Measurements from ENCODE around the gene EDN1. TPM values are rescaled to one million over a fixed set of nuclear protein-coding genes. Genes with fewer than 3 reads are reported as not detected.

EDN1 gene
- polyA plus RNA-seq, 1 donor (not counting 4 experiments of a cell fraction or from before 2014, with no cell fraction given): 17.2 TPM

- peak overlapping the region; percentile 44 for H2AFZ ChIP-seq (ENCODE audit: control insufficient read depth, low read length)
- peaks cover 24% of the 10 kb centered on the region for H3K4me1 ChIP-seq (ENCODE audit: control insufficient read depth, extremely low read depth, insufficient read depth, low read length)
- no peaks in the 10 kb centered on the region for H3K9me1 ChIP-seq (ENCODE audit: control insufficient read depth, extremely low read depth, insufficient read depth, low read length)
- DNase-seq (ENCODE audit: low read depth, low spot score) (no peak), FAIRE-seq (peak; percentile 73)
- no peaks in the 10 kb centered on the region for H4K20me1 ChIP-seq (ENCODE audit: control insufficient read depth, extremely low read depth, insufficient read depth, low read length)
- TF ChIP-seq EZH2 (IDR thresholded peaks at IDR 0.05; ENCODE audit: low read length) (no peak), CTCF (optimal IDR thresholded peaks at IDR 0.05 in 1 of 3, IDR thresholded peaks at IDR 0.05 in 1 of 3, conservative IDR thresholded peaks at IDR 0.05 in 1 of 3; ENCODE audit: extremely low read depth in 1 of 3, insufficient read depth in 2 of 3, low read length in 3 of 3) (no peak)
- H3K36me3 ChIP-seq (ENCODE audit: control insufficient read depth in 2 of 2, extremely low read depth in 1 of 2, insufficient read depth in 2 of 2, low read length in 2 of 2): no peaks in the 10 kb centered on the region
- dilution Hi-C loops (cut with MboI; ENCODE audit: extremely low pct_ligation_motif_present, low sequenced_read_pairs): no loop called here
- no peak overlapping the region for H3K4me3 ChIP-seq (ENCODE audit: control insufficient read depth in 2 of 3, extremely low read depth in 1 of 3, insufficient read depth in 2 of 3, low read depth in 1 of 3, low read length in 3 of 3)
- H3K27me3 ChIP-seq (ENCODE audit: control insufficient read depth, extremely low read depth, insufficient read depth, low read length): no peaks in the 10 kb centered on the region
- H3K79me2 ChIP-seq (ENCODE audit: control insufficient read depth, insufficient read depth, low read length): no peaks in the 10 kb centered on the region
- H3K27ac ChIP-seq (ENCODE audit: control insufficient read depth, insufficient read depth, low read length): peak overlapping the region; percentile 6
- no peak overlapping the region for H3K9ac ChIP-seq (ENCODE audit: control insufficient read depth, extremely low read depth, insufficient read depth, low read length)
- H3K9me3 ChIP-seq (ENCODE audit: control insufficient read depth, low read depth, low read length): no peaks in the 10 kb centered on the region
- peak overlapping the region; percentile 38 for H3K4me2 ChIP-seq (ENCODE audit: control insufficient read depth, extremely low read depth, insufficient read depth, low read depth, low read length)
Observed at GRCh38 chr6:12245763-12246718, 44.1 kb upstream of the EDN1 start.

GRCh38 chr6:12246900-12247299, 43.3 kb upstream of the EDN1 start:
- Histone ChIP-seq H3K9me3 (ENCODE audit: control insufficient read depth, low read depth, low read length) (no peaks in the 10 kb centered on the region), H3K4me1 (ENCODE audit: control insufficient read depth, extremely low read depth, insufficient read depth, low read length) (peaks cover 21% of the 10 kb centered on the region), H3K79me2 (ENCODE audit: control insufficient read depth, insufficient read depth, low read length) (no peaks in the 10 kb centered on the region), H3K27ac (ENCODE audit: control insufficient read depth, insufficient read depth, low read length) (no peak overlapping the region), H3K4me3 (ENCODE audit: control insufficient read depth in 2 of 3, extremely low read depth in 1 of 3, insufficient read depth in 2 of 3, low read depth in 1 of 3, low read length in 3 of 3) (no peak overlapping the region), H4K20me1 (ENCODE audit: control insufficient read depth, extremely low read depth, insufficient read depth, low read length) (no peaks in the 10 kb centered on the region), H3K4me2 (ENCODE audit: control insufficient read depth, extremely low read depth, insufficient read depth, low read depth, low read length) (peak overlapping the region; percentile 38), H2AFZ (ENCODE audit: control insufficient read depth, low read length) (no peak overlapping the region), H3K9ac (ENCODE audit: control insufficient read depth, extremely low read depth, insufficient read depth, low read length) (no peak overlapping the region), H3K9me1 (ENCODE audit: control insufficient read depth, extremely low read depth, insufficient read depth, low read length) (no peaks in the 10 kb centered on the region), H3K36me3 (ENCODE audit: control insufficient read depth in 2 of 2, extremely low read depth in 1 of 2, insufficient read depth in 2 of 2, low read length in 2 of 2) (no peaks in the 10 kb centered on the region), H3K27me3 (ENCODE audit: control insufficient read depth, extremely low read depth, insufficient read depth, low read length) (no peaks in the 10 kb centered on the region)
- dilution Hi-C loops (cut with MboI; ENCODE audit: extremely low pct_ligation_motif_present, low sequenced_read_pairs): no loop called here
- no peak for TF ChIP-seq CTCF (optimal IDR thresholded peaks at IDR 0.05 in 1 of 3, IDR thresholded peaks at IDR 0.05 in 1 of 3, conservative IDR thresholded peaks at IDR 0.05 in 1 of 3; ENCODE audit: extremely low read depth in 1 of 3, insufficient read depth in 2 of 3, low read length in 3 of 3)
- no peak for TF ChIP-seq EZH2 (IDR thresholded peaks at IDR 0.05; ENCODE audit: low read length)
- no peak for DNase-seq (ENCODE audit: low read depth, low spot score)
- FAIRE-seq: peak; percentile 84
